Gastroesophageal sphincter (tissue), 4 donors: ENCODE results near the gene SKOR1. TPM values are rescaled to one million over a fixed set of nuclear protein-coding genes. Genes with fewer than 3 reads are reported as not detected.
A peak's percentile ranks its signal among the peaks of the same experiment; 100 is the strongest.

Source experiments
- ATAC-seq: fragments of 150-250 bp; one replicate; pipeline ENCODE4 v1.9.1; 2016; ENCODE audit warnings: mild to moderate bottlenecking, moderate library complexity
- H3K27ac ChIP-seq, 4 donors: fragments of 200-600 bp; sonication (generic) in 3 of 4; 1 replicate in 3 of 4; 2 replicates in 1 of 4; pipeline ENCODE4 v1.5.1; 2016 to 2019
- H3K27me3 ChIP-seq: fragments of 200-600 bp; sonication (generic); one replicate; pipeline ENCODE4 v1.5.1; 2019
- H3K36me3 ChIP-seq, 2 donors: fragments of 200-600 bp; sonication (generic); one replicate each; pipeline ENCODE4 v1.5.1; 2019; ENCODE audit warnings: control low read depth in 1 of 2
- H3K4me1 ChIP-seq, 3 donors: fragments of 200-600 bp; sonication (generic); 1 replicate in 2 of 3; 2 replicates in 1 of 3; pipeline ENCODE4 v1.5.1; 2016 to 2019; ENCODE audit warnings: control low read depth in 2 of 3
- H3K4me3 ChIP-seq, 2 donors: fragments of 200-600 bp; sonication (generic); one replicate each; pipeline ENCODE4 v1.5.1; 2019; ENCODE audit warnings: mild to moderate bottlenecking in 1 of 2, moderate library complexity in 1 of 2
- H3K9me3 ChIP-seq, 3 donors: fragments of 200-600 bp; sonication (generic); one replicate each; pipeline ENCODE4 v1.5.1; 2017 to 2019; ENCODE audit warnings: control low read depth in 2 of 3
- EP300 ChIP-seq: sonication (generic); formaldehyde crosslinking; IDR thresholded peaks from one replicate; pipeline ENCODE4 v1.6.1; 2017; ENCODE audit warnings: antibody characterized with exemption, mild to moderate bottlenecking
- POLR2A ChIP-seq, 2 donors: fragments of 450-650 bp; IDR thresholded peaks; one replicate each; pipeline ENCODE4 v1.6.1; 2017; ENCODE audit warnings: antibody characterized with exemption in 2 of 2, mild to moderate bottlenecking in 2 of 2, moderate library complexity in 1 of 2
- POLR2AphosphoS5 ChIP-seq: sonication (generic); formaldehyde crosslinking; IDR thresholded peaks from one replicate; pipeline ENCODE4 v1.6.1; 2017; ENCODE audit warnings: antibody characterized with exemption
- WGBS, 2 donors: methylation state at CpG; one replicate each; pipeline ENCODE4 v1.1.5; 2018; ENCODE audit warnings: low coverage in 1 of 2; 5-methylcytosine and 5-hydroxymethylcytosine counted together
- total RNA-seq, 4 donors: library from RNA; depleted of rRNA; stranded (reverse); fragments of >200 nt; gene quantifications; one replicate each; pipeline ENCODE4 v1.1.0, GENCODE V29; 2016
- TF ChIP-seq, protein P1 (sequence below), 4 experiments: fragments of 200-600 bp in 2 of 4; fragments of 450-650 bp in 2 of 4; sonication (generic) in 1 of 4; IDR thresholded peaks; one replicate each; pipeline ENCODE4 v1.5.1; 2017 to 2019; ENCODE audit warnings: antibody characterized with exemption in 4 of 4, mild to moderate bottlenecking in 2 of 4, moderate library complexity in 2 of 4

The SKOR1 gene
- total RNA-seq, 4 donors from 2014 or later = 0.46 to 2.2 (median 0.87) TPM

- no peaks in the 10 kb centered on the region for H3K9me3 ChIP-seq
- no peaks in the 10 kb centered on the region for H3K27me3 ChIP-seq
- TF ChIP-seq EP300 = no peak
- no peak for TF ChIP-seq POLR2A (IDR thresholded peaks at IDR 0.05)
- TF ChIP-seq POLR2AphosphoS5 = no peak
- TF ChIP-seq, protein P1, sequence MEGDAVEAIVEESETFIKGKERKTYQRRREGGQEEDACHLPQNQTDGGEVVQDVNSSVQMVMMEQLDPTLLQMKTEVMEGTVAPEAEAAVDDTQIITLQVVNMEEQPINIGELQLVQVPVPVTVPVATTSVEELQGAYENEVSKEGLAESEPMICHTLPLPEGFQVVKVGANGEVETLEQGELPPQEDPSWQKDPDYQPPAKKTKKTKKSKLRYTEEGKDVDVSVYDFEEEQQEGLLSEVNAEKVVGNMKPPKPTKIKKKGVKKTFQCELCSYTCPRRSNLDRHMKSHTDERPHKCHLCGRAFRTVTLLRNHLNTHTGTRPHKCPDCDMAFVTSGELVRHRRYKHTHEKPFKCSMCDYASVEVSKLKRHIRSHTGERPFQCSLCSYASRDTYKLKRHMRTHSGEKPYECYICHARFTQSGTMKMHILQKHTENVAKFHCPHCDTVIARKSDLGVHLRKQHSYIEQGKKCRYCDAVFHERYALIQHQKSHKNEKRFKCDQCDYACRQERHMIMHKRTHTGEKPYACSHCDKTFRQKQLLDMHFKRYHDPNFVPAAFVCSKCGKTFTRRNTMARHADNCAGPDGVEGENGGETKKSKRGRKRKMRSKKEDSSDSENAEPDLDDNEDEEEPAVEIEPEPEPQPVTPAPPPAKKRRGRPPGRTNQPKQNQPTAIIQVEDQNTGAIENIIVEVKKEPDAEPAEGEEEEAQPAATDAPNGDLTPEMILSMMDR (IDR thresholded peaks at IDR 0.05) = no peak
- H3K4me1 ChIP-seq = peaks cover 0 to 24% (median 0%) of the 10 kb centered on the region in 3 donors
- no peak overlapping the region for H3K27ac ChIP-seq
- 100% methylated on average over 1 of the region's 2 CpGs; no CpG with 5 or more reads in 1 of the 2 donors for WGBS, 2 donors
- ATAC-seq = no peak
- no peaks in the 10 kb centered on the region for H3K36me3 ChIP-seq
- H3K4me3 ChIP-seq = no peak overlapping the region
These were observed 53.5 kb downstream of the SKOR1 start for GRCh38 chr15:67878712-67879206.

GRCh38 chr15:67879440-67880129 lies 54.3 kb downstream of the SKOR1 start:
- Histone ChIP-seq H3K4me1 (peaks cover 0 to 32% (median 0%) of the 10 kb centered on the region in 3 donors), H3K9me3 (no peaks in the 10 kb centered on the region), H3K36me3 (no peaks in the 10 kb centered on the region), H3K27me3 (no peaks in the 10 kb centered on the region), H3K27ac (peak overlapping the region in 1 of 4 donors; percentile 20), H3K4me3 (no peak overlapping the region)
- ATAC-seq = no peak
- WGBS, 2 donors = 90 to 95% methylated on average over 7 to 11 of the region's 11 CpGs
- TF ChIP-seq POLR2A (IDR thresholded peaks at IDR 0.05) (no peak), POLR2AphosphoS5 (no peak), EP300 (no peak)
- TF ChIP-seq, protein P1 (IDR thresholded peaks at IDR 0.05) = no peak

GRCh38 chr15:67880651-67881182 lies 55.4 kb downstream of the SKOR1 start:
- TF ChIP-seq, protein P1 (IDR thresholded peaks at IDR 0.05) = no peak
- TF ChIP-seq POLR2A (IDR thresholded peaks at IDR 0.05) (no peak), EP300 (no peak), POLR2AphosphoS5 (no peak)
- H3K27ac ChIP-seq = peak overlapping the region in 1 of 4 donors; percentile 20
- H3K4me1 ChIP-seq = peaks cover 0 to 43% (median 2%) of the 10 kb centered on the region in 3 donors
- no peaks in the 10 kb centered on the region for H3K9me3 ChIP-seq
- no peaks in the 10 kb centered on the region for H3K27me3 ChIP-seq
- ATAC-seq = no peak
- H3K36me3 ChIP-seq = no peaks in the 10 kb centered on the region
- no peak overlapping the region for H3K4me3 ChIP-seq
- WGBS, 2 donors = 69 to 87% methylated on average over 3 of the region's 3 CpGs

- no peak overlapping the region for H3K4me3 ChIP-seq
- 68 to 71% methylated on average over 6 to 8 of the region's 8 CpGs for WGBS, 2 donors
- TF ChIP-seq POLR2AphosphoS5 (no peak), EP300 (no peak), POLR2A (IDR thresholded peaks at IDR 0.05) (no peak)
- TF ChIP-seq, protein P1 (IDR thresholded peaks at IDR 0.05) = no peak
- peaks cover 0 to 44% (median 2%) of the 10 kb centered on the region in 3 donors for H3K4me1 ChIP-seq
- no peak for ATAC-seq
- no peaks in the 10 kb centered on the region for H3K36me3 ChIP-seq
- no peaks in the 10 kb centered on the region for H3K27me3 ChIP-seq
- peak overlapping the region; percentile 27 to 89 (median 72) for H3K27ac ChIP-seq
- no peaks in the 10 kb centered on the region for H3K9me3 ChIP-seq
These were observed 57.4 kb downstream of the SKOR1 start for GRCh38 chr15:67882487-67883233.
